K562 (cell line): ENCODE results near the gene SH3BP5. TPM values are rescaled to one million over a fixed set of nuclear protein-coding genes. Genes with fewer than 3 reads are reported as not detected.

ENCODE experiments used
- ELK1 ChIP-seq: sonication (generic); formaldehyde crosslinking; IDR thresholded peaks from 2 replicates; pipeline ENCODE4 v1.8.1; 2022; ENCODE audit warnings: missing genetic modification reagents
- FOS ChIP-seq: IDR thresholded peaks from 3 replicates; pipeline ENCODE4 v1.6.1; 2011; ENCODE audit not compliant: insufficient read length; ENCODE audit errors: extremely low read depth
- ILF3 ChIP-seq: fragments of 450-650 bp; IDR thresholded peaks from 2 replicates; pipeline ENCODE4 v1.6.1; 2018; ENCODE audit warnings: antibody characterized with exemption, mild to moderate bottlenecking, moderate library complexity, borderline replicate concordance
- NKRF ChIP-seq: fragments of 450-650 bp; IDR thresholded peaks from 2 replicates; pipeline ENCODE4 v1.6.1; 2016; ENCODE audit warnings: borderline replicate concordance
- RNF219 ChIP-seq: fragments of 250-450 bp; sonication (Bioruptor Pico); IDR thresholded peaks from 2 replicates; pipeline ENCODE4 v1.5.0; 2022; ENCODE audit warnings: mild to moderate bottlenecking
- SNRNP70 ChIP-seq: fragments of 200-400 bp; formaldehyde crosslinking; optimal IDR thresholded peaks from 2 replicates; pipeline ENCODE3; 2017; ENCODE audit warnings: low read depth, low read length
- TAF9B ChIP-seq: fragments of 450-650 bp; IDR thresholded peaks from 2 replicates; pipeline ENCODE4 v1.6.1; 2018; ENCODE audit warnings: mild to moderate bottlenecking; ENCODE audit not compliant: partially characterized antibody
- TARDBP ChIP-seq: fragments of 450-650 bp; IDR thresholded peaks from 2 replicates; pipeline ENCODE4 v1.6.1; 2016
- TCFL5 ChIP-seq: fragments of 250-450 bp; sonication (Bioruptor Pico); conservative IDR thresholded peaks from 2 replicates; pipeline ENCODE4 v1.6.1; 2021; ENCODE audit warnings: mild to moderate bottlenecking, moderate library complexity, matching md5 sums
- ZBTB1 ChIP-seq: sonication (generic); formaldehyde crosslinking; IDR thresholded peaks from 2 replicates; pipeline ENCODE4 v1.8.1; 2023; ENCODE audit warnings: missing genetic modification reagents, low read depth, mild to moderate bottlenecking, borderline replicate concordance
- ZKSCAN8 ChIP-seq: fragments of 200-800 bp; sonication (Bioruptor generic); IDR thresholded peaks from 2 replicates; pipeline ENCODE4 v1.6.1; 2016; ENCODE audit warnings: missing genetic modification characterization, missing compliant biosample characterization
- ZNF174 ChIP-seq: fragments of 250-450 bp; sonication (Bioruptor Pico); IDR thresholded peaks from 2 replicates; pipeline ENCODE4 v1.4.0; 2020; ENCODE audit warnings: mild to moderate bottlenecking
- ZNF407 ChIP-seq: fragments of 450-650 bp; IDR thresholded peaks from 2 replicates; pipeline ENCODE4 v1.6.1; 2016; ENCODE audit warnings: low read depth
- polyA plus RNA-seq, 8 experiments: library from polyadenylated mRNA; depleted of rRNA in 4 of 8; stranded (reverse) in 5 of 8; unstranded in 3 of 8; fragments of >200 nt; fragmentation: Nextera tagmentation in 2 of 8; fragmentation: Illumina TruSeq in 1 of 8; extraction: Ambion mirVana in 2 of 8; extraction: Trizol in 1 of 8; gene quantifications; 2 replicates each; pipeline versions ENCODE4 v1.2.1 to v1.2.3, GENCODE V29; 2011 to 2014; ENCODE audit warnings: inconsistent platforms in 1 of 8, missing spikeins in 1 of 8
- total RNA-seq, 7 experiments: library from RNA; depleted of rRNA in 6 of 7; stranded (reverse); fragments of >200 nt in 6 of 7; fragmentation: Illumina TruSeq in 2 of 7; extraction: Trizol in 2 of 7; gene quantifications; 2 replicates each; pipeline versions ENCODE4 v1.2.1 to v1.2.3, GENCODE V29; 2011 to 2021; ENCODE audit warnings: low replicate concordance in 1 of 7

The SH3BP5 gene
- total and polyA plus RNA-seq, 9 of the 15 experiments (the other 6 are each of a cell fraction or from before 2014, with no cell fraction given) = 2.9 to 29.0 (median 14.9) TPM

GRCh38 chr3:15292765-15293522 lies 39.4 kb downstream of the SH3BP5 start (continued):
- TF ChIP-seq ZNF407 (no peak), TAF9B (no peak), TARDBP (no peak), ZBTB1 (CRISPR knock-in tag) (no peak), SNRNP70 (no peak), ZNF174 (no peak), NKRF (no peak), FOS (no peak), ZKSCAN8 (CRISPR knock-in tag) (no peak), TCFL5 (CRISPR knock-in tag) (no peak), ILF3 (no peak), ELK1 (CRISPR knock-in tag) (no peak), RNF219 (CRISPR knock-in tag) (no peak)
